Gastrocnemius medialis (tissue), 4 donors: Measurements from ENCODE around the gene SYT9.

Source experiments
- POLR2A ChIP-seq, 2 donors: fragments of 450-650 bp; IDR thresholded peaks; one replicate each; pipeline ENCODE4 v1.6.1; 2017; ENCODE audit warnings: antibody characterized with exemption in 2 of 2, mild to moderate bottlenecking in 2 of 2, moderate library complexity in 2 of 2
- TF ChIP-seq, protein P1 (sequence below), 5 experiments: fragments of 450-650 bp in 3 of 5; fragments of 200-600 bp in 2 of 5; sonication (generic) in 2 of 5; IDR thresholded peaks in 4 of 5; conservative IDR thresholded peaks in 1 of 5; 1 replicate in 4 of 5; 2 replicates in 1 of 5; pipeline ENCODE4 v1.5.1; 2016 to 2019; ENCODE audit warnings: antibody characterized with exemption in 5 of 5, mild to moderate bottlenecking in 3 of 5, moderate library complexity in 3 of 5

DNA sequence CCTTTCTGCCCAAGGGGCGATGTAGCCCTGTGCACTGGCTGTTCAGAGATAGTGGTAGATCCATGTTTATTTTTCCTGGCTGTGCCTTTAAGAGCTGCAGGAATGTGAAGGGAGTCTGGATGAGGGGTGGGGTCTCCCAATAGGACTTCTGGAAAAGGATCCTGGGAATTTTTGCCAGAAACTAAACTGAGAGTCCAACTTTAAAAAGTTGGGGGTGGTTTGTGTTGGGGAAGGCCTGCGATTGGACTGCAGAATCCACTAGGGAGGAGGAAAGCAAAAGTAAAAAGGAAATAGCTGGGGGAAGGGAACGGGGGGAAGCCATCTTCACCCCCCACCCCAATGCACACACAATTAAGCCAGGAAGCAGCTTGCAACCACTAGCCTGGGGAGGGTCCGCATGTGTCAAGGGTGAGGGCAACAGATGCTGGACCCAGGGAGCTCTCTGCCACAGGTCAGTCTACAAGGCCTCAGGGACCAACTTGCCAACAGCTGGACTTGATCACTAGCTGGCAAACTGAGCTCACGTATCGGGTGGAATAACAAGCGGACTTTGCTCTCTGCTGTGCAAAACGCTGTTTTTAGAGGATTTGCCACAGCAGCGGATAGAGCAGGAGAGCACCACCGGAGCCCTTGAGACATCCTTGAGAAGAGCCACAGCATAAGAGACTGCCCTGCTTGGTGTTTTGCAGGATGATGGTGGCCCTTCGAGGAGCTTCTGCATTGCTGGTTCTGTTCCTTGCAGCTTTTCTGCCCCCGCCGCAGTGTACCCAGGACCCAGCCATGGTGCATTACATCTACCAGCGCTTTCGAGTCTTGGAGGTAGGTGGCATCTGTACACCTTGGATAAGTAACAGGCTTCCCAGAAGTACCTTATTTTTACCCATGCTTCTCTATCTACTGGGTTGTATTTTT lies 233.7 kb downstream of the SYT9 start, which contains the start of gene OLFML1:
- TF ChIP-seq, protein P1, sequence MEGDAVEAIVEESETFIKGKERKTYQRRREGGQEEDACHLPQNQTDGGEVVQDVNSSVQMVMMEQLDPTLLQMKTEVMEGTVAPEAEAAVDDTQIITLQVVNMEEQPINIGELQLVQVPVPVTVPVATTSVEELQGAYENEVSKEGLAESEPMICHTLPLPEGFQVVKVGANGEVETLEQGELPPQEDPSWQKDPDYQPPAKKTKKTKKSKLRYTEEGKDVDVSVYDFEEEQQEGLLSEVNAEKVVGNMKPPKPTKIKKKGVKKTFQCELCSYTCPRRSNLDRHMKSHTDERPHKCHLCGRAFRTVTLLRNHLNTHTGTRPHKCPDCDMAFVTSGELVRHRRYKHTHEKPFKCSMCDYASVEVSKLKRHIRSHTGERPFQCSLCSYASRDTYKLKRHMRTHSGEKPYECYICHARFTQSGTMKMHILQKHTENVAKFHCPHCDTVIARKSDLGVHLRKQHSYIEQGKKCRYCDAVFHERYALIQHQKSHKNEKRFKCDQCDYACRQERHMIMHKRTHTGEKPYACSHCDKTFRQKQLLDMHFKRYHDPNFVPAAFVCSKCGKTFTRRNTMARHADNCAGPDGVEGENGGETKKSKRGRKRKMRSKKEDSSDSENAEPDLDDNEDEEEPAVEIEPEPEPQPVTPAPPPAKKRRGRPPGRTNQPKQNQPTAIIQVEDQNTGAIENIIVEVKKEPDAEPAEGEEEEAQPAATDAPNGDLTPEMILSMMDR (IDR thresholded peaks at IDR 0.05 in 4 of 5, conservative IDR thresholded peaks at IDR 0.05 in 1 of 5) = no peak
- TF ChIP-seq POLR2A (IDR thresholded peaks at IDR 0.05) = no peak
